Cardiac atrium fibroblast (primary cell): ENCODE measurements around the gene RCHY1. TPM values are rescaled to one million over a fixed set of nuclear protein-coding genes. Genes with fewer than 3 reads are reported as not detected.

Experiments used
- total RNA-seq: library from RNA; depleted of rRNA; stranded (reverse); fragments of >200 nt; gene quantifications from 2 replicates; pipeline ENCODE4 v1.2.3, GENCODE V29; 2015

Gene RCHY1
- 5.8 and 11.8 TPM in 2 replicates for total RNA-seq

GRCh38 chr4:75514131-75514948 lies at the start of gene RCHY1, which contains the start of gene THAP6:
Gene RCHY1, minus strand, starts transcription at chr4:75514403. Its CDS starts 117 bp downstream, at chr4:75514286.
Gene THAP6, plus strand, starts transcription at chr4:75514473. Its CDS starts 980 bp downstream, at chr4:75515453.

GRCh38 chr4:75555294-75556164 lies 41.3 kb upstream of the RCHY1 start, which contains the start of gene ODAPH:
Gene ODAPH, plus strand, starts transcription at chr4:75556066. Its CDS starts 17 bp downstream, at chr4:75556083.

Other genes with a start within 250 kb of the RCHY1 start
- 6.3 and 10.2 TPM in 2 replicates for gene THAP6, start 70 bp upstream of the RCHY1 start, total RNA-seq
- not detected in 2 replicates for gene ODAPH, start 41.7 kb upstream of the RCHY1 start, total RNA-seq
- 0.18 TPM in 1 of 2 replicates, not detected in the other for gene CDKL2, start 116.1 kb upstream of the RCHY1 start, total RNA-seq
- gene G3BP2, start 159.0 kb upstream of the RCHY1 start, total RNA-seq: 101 and 103 TPM in 2 replicates
- gene USO1, start 210.2 kb upstream of the RCHY1 start, total RNA-seq: 87.0 and 95.7 TPM in 2 replicates